KOPT-K1 (cell line): Measurements from ENCODE around the gene CHST11.

ENCODE experiments used
- H3K27ac ChIP-seq: fragments of 200-600 bp; sonication (generic); 2 replicates; pipeline ENCODE4 v1.5.1; 2016; ENCODE audit warnings: antibody characterized with exemption, mild to moderate bottlenecking, low read depth, low read length; ENCODE audit not compliant: poor library complexity, severe bottlenecking
- H3K36me3 ChIP-seq: fragments of 200-600 bp; sonication (generic); 2 replicates; pipeline ENCODE4 v1.5.1; 2017; ENCODE audit warnings: antibody characterized with exemption, mild to moderate bottlenecking, low read length, moderate library complexity; ENCODE audit not compliant: insufficient read depth
- H3K9me3 ChIP-seq: fragments of 200-600 bp; sonication (generic); 2 replicates; pipeline ENCODE4 v1.5.1; 2017; ENCODE audit warnings: antibody characterized with exemption, low read length, mild to moderate bottlenecking; ENCODE audit not compliant: insufficient read depth, poor library complexity, severe bottlenecking

The CHST11 gene

DNA sequence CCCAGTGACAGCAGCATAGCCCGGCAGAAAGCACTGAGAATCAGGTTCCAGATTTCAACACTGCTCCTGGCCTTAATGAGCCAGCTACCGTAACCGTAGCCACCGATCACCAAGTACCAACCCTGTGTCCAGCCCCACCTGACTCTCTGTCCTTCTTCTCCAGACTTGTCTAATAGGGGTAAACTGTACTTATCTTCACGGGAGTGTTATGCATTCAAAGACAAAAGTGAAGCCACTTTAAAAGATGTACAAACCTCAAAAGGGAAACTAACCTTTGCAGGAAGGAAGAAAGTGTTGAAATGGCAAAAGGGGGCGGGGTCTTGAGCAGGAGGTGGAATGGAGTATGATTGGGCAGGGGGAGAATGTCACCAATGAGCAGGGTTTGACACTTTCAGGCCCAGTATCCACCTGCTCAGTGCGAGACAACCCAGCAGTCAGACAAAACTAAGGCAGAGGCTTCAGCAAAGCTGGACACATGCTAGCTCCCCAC is 226.1 kb downstream of the CHST11 start:
- Histone ChIP-seq H3K9me3 (no peaks in the 10 kb centered on the region), H3K27ac (peak overlapping the region; percentile 95), H3K36me3 (peaks cover 19% of the 10 kb centered on the region)

DNA sequence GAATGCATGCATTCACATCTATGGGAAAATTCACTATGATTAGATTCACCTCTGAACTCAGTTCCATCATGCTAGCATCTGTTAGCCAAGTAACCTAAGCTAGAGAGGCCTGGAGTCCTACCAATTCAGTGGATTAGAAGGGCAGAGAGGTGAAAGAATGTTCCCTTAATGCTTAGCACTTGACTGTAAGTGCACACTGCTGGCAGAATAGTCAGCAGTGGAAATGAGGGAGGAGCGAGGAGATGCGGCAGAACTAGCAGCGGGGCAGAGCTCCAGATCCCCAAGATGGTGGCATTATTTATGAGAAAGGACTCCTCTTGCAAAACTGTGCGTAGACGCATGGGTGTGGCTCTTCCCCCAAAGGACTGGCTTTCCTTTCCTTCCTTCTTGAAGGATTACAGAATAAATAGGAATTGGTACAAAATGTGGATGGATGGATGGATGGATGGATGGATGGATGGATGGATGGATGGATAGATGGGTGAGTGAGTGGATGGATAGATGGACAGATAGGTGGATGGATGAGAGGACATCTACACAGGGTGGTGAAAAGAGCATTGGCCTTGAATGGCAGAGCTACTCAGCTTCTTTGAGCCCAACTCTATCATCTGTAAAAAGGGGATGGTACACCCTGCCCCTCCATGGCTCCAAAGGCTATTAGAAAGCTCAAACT is 227.2 kb downstream of the CHST11 start:
- Histone ChIP-seq H3K9me3 (no peaks in the 10 kb centered on the region), H3K36me3 (peaks cover 9% of the 10 kb centered on the region), H3K27ac (peak overlapping the region; percentile 95)

GRCh38 chr12:104684884-104685283 is 228.1 kb downstream of the CHST11 start:
- H3K27ac ChIP-seq: peak overlapping the region; percentile 95
- no peaks in the 10 kb centered on the region for H3K9me3 ChIP-seq

DNA sequence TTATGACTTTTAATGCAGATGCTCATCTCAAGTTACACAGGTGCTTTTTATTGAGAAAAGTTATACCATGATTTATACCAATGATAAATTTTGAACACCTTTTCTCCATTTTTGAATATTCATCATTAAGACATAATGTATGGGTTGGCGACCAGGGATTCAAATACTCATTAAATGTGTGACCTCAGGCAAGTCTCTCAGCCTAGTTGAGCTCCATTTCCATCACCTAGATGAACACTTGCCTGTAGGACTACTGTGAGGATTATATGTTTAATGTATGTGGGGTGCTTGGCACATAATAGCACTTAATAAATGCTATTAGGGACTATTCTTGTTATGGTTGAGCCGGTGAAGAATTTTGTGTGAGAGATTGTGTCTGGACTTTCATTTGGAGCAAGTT is 228.6 kb downstream of the CHST11 start:
- Histone ChIP-seq H3K27ac (peak overlapping the region; percentile 95), H3K36me3 (peaks cover 18% of the 10 kb centered on the region; the same call in 1 of the 2 replicates), H3K9me3 (no peaks in the 10 kb centered on the region)

More at GRCh38 chr12:104684884-104685283, 228.1 kb downstream of the CHST11 start:
- H3K36me3 ChIP-seq: peaks cover 18% of the 10 kb centered on the region; the same call in 1 of the 2 replicates

- H3K9me3 ChIP-seq: no peaks in the 10 kb centered on the region
- H3K27ac ChIP-seq: peak overlapping the region; percentile 95
- H3K36me3 ChIP-seq: peaks cover 23% of the 10 kb centered on the region
These were observed 229.4 kb downstream of the CHST11 start for GRCh38 chr12:104686196-104686595.

GRCh38 chr12:104687823-104688573 is 231.2 kb downstream of the CHST11 start:
- Histone ChIP-seq H3K27ac (peak overlapping the region; percentile 95), H3K36me3 (peaks cover 41% of the 10 kb centered on the region), H3K9me3 (peaks cover 8% of the 10 kb centered on the region)

- Histone ChIP-seq H3K27ac (peak overlapping the region; percentile 95), H3K9me3 (peaks cover 8% of the 10 kb centered on the region), H3K36me3 (peaks cover 47% of the 10 kb centered on the region)
These were observed 232.9 kb downstream of the CHST11 start for GRCh38 chr12:104689635-104690034.

DNA sequence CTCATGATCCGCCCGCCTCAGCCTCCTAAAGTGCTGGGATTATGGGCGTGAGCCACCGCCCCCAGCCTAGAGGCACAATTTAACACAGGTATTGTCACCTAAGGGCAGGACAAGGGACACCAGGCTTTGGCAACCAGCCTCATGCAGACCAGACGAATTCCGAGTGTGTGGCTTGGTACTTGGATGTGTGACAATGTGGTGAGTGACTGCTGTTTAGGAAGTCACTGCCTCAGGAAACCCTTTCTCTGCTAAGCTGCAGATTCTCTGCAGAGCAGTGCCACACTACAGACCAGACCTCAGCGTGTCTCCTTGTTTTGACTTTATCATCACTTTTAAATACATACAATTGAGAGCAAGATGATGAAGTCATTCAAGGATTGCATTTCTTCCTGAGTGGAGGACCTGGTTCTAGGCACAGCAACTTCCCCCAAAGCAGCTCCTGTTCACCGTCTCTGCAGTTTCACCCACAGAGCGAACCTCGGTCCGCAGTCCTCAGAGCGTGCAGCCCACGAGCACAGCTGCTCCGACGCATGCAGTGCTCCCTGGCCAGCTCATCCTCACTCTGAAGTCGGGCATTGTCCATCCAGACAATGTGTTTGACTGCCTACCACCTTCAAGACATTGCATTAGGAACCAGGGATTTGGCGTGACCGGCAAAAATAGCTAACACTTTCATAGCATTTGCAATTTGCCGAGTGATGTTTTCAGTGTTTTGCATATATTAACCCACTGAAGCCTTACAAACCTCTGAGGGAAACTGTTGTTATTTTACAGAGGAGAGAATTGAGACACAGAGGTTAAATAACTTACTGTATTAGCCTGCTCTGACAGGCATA is 235.2 kb downstream of the CHST11 start:
- H3K27ac ChIP-seq: peak overlapping the region; percentile 95
- H3K36me3 ChIP-seq: peaks cover 44% of the 10 kb centered on the region

GRCh38 chr12:104692557-104693218 is 235.9 kb downstream of the CHST11 start:
- H3K27ac ChIP-seq: peak overlapping the region; percentile 95
- H3K36me3 ChIP-seq: peaks cover 48% of the 10 kb centered on the region

More for the DNA sequence above, 235.2 kb downstream of the CHST11 start:
- peaks cover 8% of the 10 kb centered on the region for H3K9me3 ChIP-seq

GRCh38 chr12:104693493-104693892 is 236.7 kb downstream of the CHST11 start:
- H3K27ac ChIP-seq: peak overlapping the region; percentile 65

More at GRCh38 chr12:104692557-104693218, 235.9 kb downstream of the CHST11 start:
- peaks cover 8% of the 10 kb centered on the region for H3K9me3 ChIP-seq

GRCh38 chr12:104694161-104694560 is 237.4 kb downstream of the CHST11 start:
- H3K9me3 ChIP-seq: peaks cover 8% of the 10 kb centered on the region
- H3K27ac ChIP-seq: peak overlapping the region; percentile 65
- peaks cover 55% of the 10 kb centered on the region for H3K36me3 ChIP-seq

More at GRCh38 chr12:104693493-104693892, 236.7 kb downstream of the CHST11 start:
- Histone ChIP-seq H3K36me3 (peaks cover 56% of the 10 kb centered on the region), H3K9me3 (peaks cover 8% of the 10 kb centered on the region)

GRCh38 chr12:104694711-104695110 is 238.0 kb downstream of the CHST11 start:
- Histone ChIP-seq H3K27ac (peak overlapping the region; percentile 65), H3K36me3 (peaks cover 50% of the 10 kb centered on the region), H3K9me3 (peaks cover 8% of the 10 kb centered on the region)

DNA sequence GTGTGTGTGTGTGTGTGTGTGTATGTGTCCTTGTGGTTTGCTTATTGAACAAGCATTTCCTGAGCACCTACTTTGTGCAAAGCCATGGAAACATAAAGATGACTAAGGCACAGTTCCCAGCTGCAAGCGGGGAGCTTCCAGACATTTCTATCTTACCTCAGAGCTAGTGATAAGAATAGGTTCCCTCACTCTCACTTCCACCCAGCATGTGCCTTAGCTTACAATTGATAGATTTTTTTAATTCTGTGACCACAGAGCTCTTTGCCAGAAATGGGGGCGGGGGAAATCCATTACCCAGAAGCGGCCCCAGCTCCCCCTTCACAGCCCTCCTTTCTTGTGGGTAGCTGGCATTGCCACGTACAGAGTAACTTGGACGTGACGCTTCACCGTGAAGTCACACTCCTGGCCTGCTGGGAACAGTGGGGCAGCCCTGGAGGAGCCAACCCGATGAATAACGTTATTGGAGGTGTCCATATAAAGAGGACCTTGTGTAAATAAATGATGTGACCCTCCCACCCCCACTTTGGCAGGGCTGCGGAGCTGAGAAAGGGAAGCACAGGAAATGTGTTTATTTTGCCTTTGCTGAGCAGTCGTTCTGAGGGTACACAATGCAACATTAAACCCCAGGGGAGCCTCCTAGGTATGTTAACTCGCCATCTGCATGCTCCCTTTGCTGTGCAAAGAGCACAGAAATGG is 238.9 kb downstream of the CHST11 start:
- Histone ChIP-seq H3K9me3 (peaks cover 8% of the 10 kb centered on the region), H3K36me3 (peaks cover 48% of the 10 kb centered on the region), H3K27ac (peak overlapping the region; percentile 65)

DNA sequence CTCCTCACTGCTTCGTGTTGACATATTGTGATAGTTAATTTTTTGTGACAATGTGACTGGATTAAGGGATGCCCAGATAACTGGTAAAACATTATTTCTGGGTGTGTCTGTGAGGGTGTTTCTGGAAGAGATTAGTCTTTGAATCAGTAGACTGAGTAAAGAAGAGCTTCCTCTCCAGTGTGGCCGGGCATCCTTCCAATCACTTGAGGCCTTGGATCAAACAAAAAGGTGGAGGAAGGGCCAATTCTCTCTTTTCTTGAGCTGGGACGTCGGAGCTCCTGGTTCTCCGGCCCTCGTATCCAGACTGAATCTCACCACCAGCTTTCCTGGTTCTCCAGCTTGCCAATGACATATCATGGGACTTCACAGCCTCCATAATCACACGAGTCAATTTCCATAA is 240.4 kb downstream of the CHST11 start:
- Histone ChIP-seq H3K27ac (no peak overlapping the region), H3K36me3 (peaks cover 46% of the 10 kb centered on the region), H3K9me3 (peaks cover 4% of the 10 kb centered on the region)
